OCI-LY1 (cell line): ENCODE data around the gene GRB2.

Source experiments
- H2AFZ ChIP-seq: fragments of 200-600 bp; sonication (generic), shearing (Covaris generic); 2 replicates; pipeline ENCODE4 v1.6.0; 2014; ENCODE audit warnings: antibody characterized with exemption, mild to moderate bottlenecking, low read length
- H3F3A ChIP-seq: fragments of 200-600 bp; sonication (generic), shearing (Covaris generic); 2 replicates; pipeline ENCODE4 v1.6.0; 2014; ENCODE audit warnings: mild to moderate bottlenecking, antibody characterized with exemption, low read length, moderate library complexity; ENCODE audit not compliant: insufficient read depth
- H3K27ac ChIP-seq: fragments of 200-600 bp; sonication (generic); 2 replicates; pipeline ENCODE4 v1.5.1; 2014; ENCODE audit warnings: low read length, mixed run types, mild to moderate bottlenecking, low read depth; ENCODE audit not compliant: poor library complexity, severe bottlenecking
- H3K27me3 ChIP-seq: fragments of 200-600 bp; sonication (generic); 2 replicates; pipeline ENCODE4 v1.6.0; 2014; ENCODE audit warnings: antibody characterized with exemption, mild to moderate bottlenecking, low read length, moderate library complexity; ENCODE audit not compliant: insufficient read depth
- H3K36me3 ChIP-seq: fragments of 200-600 bp; sonication (generic); 2 replicates; pipeline ENCODE4 v1.6.1; 2014; ENCODE audit warnings: mild to moderate bottlenecking, antibody characterized with exemption, low read length, moderate library complexity, mixed read lengths; ENCODE audit not compliant: insufficient read depth
- H3K4me1 ChIP-seq: fragments of 200-600 bp; sonication (generic); 2 replicates; pipeline ENCODE4 v1.5.1; 2014; ENCODE audit warnings: mild to moderate bottlenecking, low read length, moderate library complexity; ENCODE audit not compliant: insufficient read depth, severe bottlenecking
- H3K4me2 ChIP-seq: fragments of 200-600 bp; sonication (generic), shearing (Covaris generic); 2 replicates; pipeline ENCODE4 v1.6.1; 2014; ENCODE audit warnings: low read length
- H3K4me3 ChIP-seq: fragments of 200-600 bp; sonication (generic); 2 replicates; pipeline ENCODE4 v1.5.1; 2014; ENCODE audit warnings: low read length, low read depth, mild to moderate bottlenecking, mixed read lengths; ENCODE audit not compliant: poor library complexity, severe bottlenecking
- H3K79me2 ChIP-seq: fragments of 200-600 bp; shearing (Covaris generic); 2 replicates; pipeline ENCODE4 v1.6.1; 2016; ENCODE audit warnings: mixed run types, low read length, mixed read lengths; ENCODE audit not compliant: insufficient read depth
- H3K9ac ChIP-seq: fragments of 200-600 bp; sonication (generic), shearing (Covaris generic); 2 replicates; pipeline ENCODE4 v1.6.1; 2014; ENCODE audit warnings: mild to moderate bottlenecking, low read length, mixed read lengths
- H3K9me2 ChIP-seq: fragments of 200-600 bp; sonication (generic), shearing (Covaris generic); 2 replicates; pipeline ENCODE4 v1.6.1; 2014; ENCODE audit warnings: low read depth, mild to moderate bottlenecking, low read length, mixed read lengths
- H3K9me3 ChIP-seq: fragments of 200-600 bp; shearing (Covaris generic); 2 replicates; pipeline ENCODE4 v1.6.1; 2014; ENCODE audit warnings: low read length, mixed read lengths
- H4K20me1 ChIP-seq: fragments of 200-600 bp; sonication (generic), shearing (Covaris generic); 2 replicates; pipeline ENCODE4 v1.6.0; 2016; ENCODE audit warnings: mild to moderate bottlenecking, low read length; ENCODE audit not compliant: insufficient read depth
- EZH2 ChIP-seq: fragments of 200-600 bp; sonication (generic), shearing (Covaris generic); IDR thresholded peaks from 2 replicates; pipeline ENCODE4 v1.8.0; 2017; ENCODE audit warnings: borderline replicate concordance, mixed run types, mild to moderate bottlenecking, antibody characterized with exemption, low read length, moderate library complexity, mixed read lengths
- TF ChIP-seq, protein P1 (sequence below): fragments of 200-600 bp; sonication (generic), shearing (Covaris generic); IDR thresholded peaks from 2 replicates; pipeline ENCODE4 v1.5.1; 2017; ENCODE audit warnings: mild to moderate bottlenecking, antibody characterized with exemption, low read length, moderate library complexity, mixed read lengths

The GRB2 gene

DNA sequence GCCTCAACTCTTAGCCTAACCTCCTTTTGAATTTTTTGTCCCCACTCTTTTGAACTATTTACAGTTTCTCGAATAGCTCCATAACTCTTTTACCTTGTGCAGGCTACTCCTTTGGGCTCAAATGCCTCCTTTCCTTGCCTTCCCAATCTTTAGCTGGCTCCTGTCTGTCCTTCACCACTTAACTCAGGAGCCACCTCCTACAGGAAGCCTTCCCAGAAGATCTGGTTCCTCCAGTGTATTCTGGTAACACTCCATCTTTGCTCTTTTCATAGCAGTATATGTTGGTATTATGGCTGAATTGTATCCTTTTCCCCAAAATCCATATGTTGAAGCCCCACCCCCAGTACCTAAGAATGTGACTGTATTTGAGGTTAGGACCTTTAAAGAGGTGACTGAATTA is 9.0 kb upstream of the GRB2 start:
- Histone ChIP-seq H3K36me3 (no peaks in the 10 kb centered on the region), H2AFZ (no peak overlapping the region), H3K27me3 (no peaks in the 10 kb centered on the region), H3K4me2 (no peak overlapping the region), H3K9me3 (no peaks in the 10 kb centered on the region), H3K27ac (no peak overlapping the region), H3F3A (no peaks in the 10 kb centered on the region), H3K4me3 (no peak overlapping the region), H3K79me2 (no peaks in the 10 kb centered on the region), H3K9ac (no peak overlapping the region), H3K9me2 (no peaks in the 10 kb centered on the region), H3K4me1 (peaks cover 6% of the 10 kb centered on the region), H4K20me1 (no peaks in the 10 kb centered on the region)
- no peak for TF ChIP-seq EZH2
- TF ChIP-seq, protein P1, sequence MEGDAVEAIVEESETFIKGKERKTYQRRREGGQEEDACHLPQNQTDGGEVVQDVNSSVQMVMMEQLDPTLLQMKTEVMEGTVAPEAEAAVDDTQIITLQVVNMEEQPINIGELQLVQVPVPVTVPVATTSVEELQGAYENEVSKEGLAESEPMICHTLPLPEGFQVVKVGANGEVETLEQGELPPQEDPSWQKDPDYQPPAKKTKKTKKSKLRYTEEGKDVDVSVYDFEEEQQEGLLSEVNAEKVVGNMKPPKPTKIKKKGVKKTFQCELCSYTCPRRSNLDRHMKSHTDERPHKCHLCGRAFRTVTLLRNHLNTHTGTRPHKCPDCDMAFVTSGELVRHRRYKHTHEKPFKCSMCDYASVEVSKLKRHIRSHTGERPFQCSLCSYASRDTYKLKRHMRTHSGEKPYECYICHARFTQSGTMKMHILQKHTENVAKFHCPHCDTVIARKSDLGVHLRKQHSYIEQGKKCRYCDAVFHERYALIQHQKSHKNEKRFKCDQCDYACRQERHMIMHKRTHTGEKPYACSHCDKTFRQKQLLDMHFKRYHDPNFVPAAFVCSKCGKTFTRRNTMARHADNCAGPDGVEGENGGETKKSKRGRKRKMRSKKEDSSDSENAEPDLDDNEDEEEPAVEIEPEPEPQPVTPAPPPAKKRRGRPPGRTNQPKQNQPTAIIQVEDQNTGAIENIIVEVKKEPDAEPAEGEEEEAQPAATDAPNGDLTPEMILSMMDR = no peak

DNA sequence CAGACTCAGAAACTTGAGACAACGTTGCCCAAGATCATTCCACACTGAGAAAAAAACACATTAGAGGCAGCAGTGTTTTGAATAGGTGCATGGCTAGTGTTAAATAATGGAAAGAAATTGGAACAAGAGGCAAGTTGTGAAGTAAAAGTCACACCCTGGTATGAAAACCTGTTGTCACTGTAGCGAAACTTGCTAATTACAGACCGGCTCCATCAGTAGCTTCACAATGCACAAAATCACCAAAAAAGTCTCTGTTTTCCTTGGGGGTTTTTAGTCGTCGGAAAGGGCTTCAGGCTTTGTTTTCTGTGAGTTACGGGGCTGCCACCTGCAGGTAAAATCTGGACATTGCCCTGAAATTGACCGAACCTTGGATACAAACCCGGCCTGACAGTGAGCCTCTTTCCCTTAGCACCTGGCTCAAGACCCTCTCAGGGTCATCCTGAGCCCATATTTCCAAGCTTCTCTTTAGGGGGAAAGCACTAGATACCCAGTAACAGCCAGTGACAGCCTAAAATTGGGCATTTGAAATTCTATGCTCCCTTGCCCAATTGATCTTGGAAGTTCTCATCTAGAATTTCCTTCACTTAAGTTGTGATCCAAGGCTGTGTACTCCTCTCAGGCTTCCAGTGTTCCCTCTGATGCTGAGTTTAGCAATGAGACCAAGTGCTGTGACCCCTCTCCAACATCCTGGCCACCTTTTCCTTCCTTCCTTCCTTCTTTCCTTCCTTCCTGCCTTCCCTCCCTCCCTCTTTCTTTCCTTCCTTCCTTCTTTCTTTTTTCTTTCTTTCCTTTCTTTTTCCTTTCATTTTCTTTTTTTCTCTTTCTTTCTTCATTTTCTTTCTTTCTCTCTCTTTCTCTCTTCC is 7.2 kb upstream of the GRB2 start:
- Histone ChIP-seq H3K79me2 (no peaks in the 10 kb centered on the region), H3K4me2 (peak overlapping the region; percentile 21; the same call in 1 of the 2 replicates), H3K9me3 (no peaks in the 10 kb centered on the region), H4K20me1 (no peaks in the 10 kb centered on the region), H3K9ac (peak overlapping the region; percentile 21; the same call in 1 of the 2 replicates), H3K9me2 (no peaks in the 10 kb centered on the region), H3K36me3 (no peaks in the 10 kb centered on the region), H3K27ac (no peak overlapping the region), H3K4me1 (peaks cover 6% of the 10 kb centered on the region), H2AFZ (no peak overlapping the region), H3K27me3 (no peaks in the 10 kb centered on the region), H3K4me3 (no peak overlapping the region), H3F3A (no peaks in the 10 kb centered on the region)
- TF ChIP-seq EZH2 = no peak
- TF ChIP-seq, protein P1 = peak; percentile 78

DNA sequence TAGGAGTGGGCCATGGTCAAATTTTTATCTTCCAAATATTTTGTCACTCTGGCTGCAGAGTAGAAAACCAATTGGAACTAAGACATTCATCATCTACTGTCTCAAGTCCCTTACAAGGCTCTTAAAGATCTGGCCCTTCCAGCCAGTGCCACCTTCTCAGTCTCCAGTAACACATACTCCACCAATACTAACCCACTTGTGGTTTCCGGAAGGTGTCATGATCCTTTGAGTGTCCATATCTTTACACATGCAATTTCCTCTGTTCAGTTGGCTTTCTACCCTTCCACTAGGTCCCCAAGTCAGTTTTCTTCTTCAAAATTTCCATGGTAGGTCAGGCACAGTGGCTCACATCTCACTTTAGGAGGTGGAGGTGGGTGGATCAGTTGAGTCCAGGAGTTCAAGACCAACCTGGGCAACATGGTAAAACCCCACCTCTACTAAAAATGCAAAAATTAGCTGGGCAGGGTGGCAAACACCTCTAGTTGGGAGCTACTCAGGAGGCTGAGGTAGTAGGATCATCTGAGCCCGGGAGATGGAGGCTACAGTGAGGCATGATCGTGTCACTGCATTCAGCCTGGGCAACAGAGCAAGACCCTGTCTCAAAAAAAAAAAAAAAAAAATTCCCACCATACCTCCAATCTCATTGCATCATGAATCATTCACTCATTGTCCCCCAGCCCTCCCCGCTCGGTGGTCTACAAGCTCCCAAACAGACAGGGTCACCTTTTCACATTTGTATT is 6.0 kb upstream of the GRB2 start:
- TF ChIP-seq EZH2 = no peak
- TF ChIP-seq, protein P1 = no peak
- Histone ChIP-seq H3F3A (no peaks in the 10 kb centered on the region), H2AFZ (no peak overlapping the region), H3K27ac (no peak overlapping the region), H4K20me1 (no peaks in the 10 kb centered on the region), H3K9me2 (no peaks in the 10 kb centered on the region), H3K9ac (peak overlapping the region; percentile 21; the same call in 1 of the 2 replicates), H3K79me2 (no peaks in the 10 kb centered on the region), H3K36me3 (no peaks in the 10 kb centered on the region), H3K27me3 (no peaks in the 10 kb centered on the region), H3K4me1 (peaks cover 11% of the 10 kb centered on the region), H3K9me3 (no peaks in the 10 kb centered on the region), H3K4me2 (no peak overlapping the region), H3K4me3 (no peak overlapping the region)
